ENCODE results near the gene ZIC5.
"Not testable (repeated sequence)": the region's sequence is repeated elsewhere in the genome, so short reads cannot be mapped to it uniquely, and the experiment has no call there.

ZIC5 gene

GRCh38 chr13:99959540-99960230 lies 11.9 kb downstream of the ZIC5 start:
- no peak for DNase-seq

- DNase-seq = no peak
These were observed 12.4 kb downstream of the ZIC5 start for GRCh38 chr13:99959127-99959539.

GRCh38 chr13:99958406-99959126 lies 13.0 kb downstream of the ZIC5 start:
- no peak for DNase-seq

- no peak for DNase-seq
These were observed 14.9 kb downstream of the ZIC5 start for GRCh38 chr13:99956473-99957349.

GRCh38 chr13:99955747-99956472 lies 15.7 kb downstream of the ZIC5 start:
- DNase-seq = no peak

GRCh38 chr13:99955107-99955746 lies 16.3 kb downstream of the ZIC5 start:
- no peak for DNase-seq

- DNase-seq = no peak
These were observed 18.3 kb downstream of the ZIC5 start for GRCh38 chr13:99953138-99953755.

GRCh38 chr13:99951666-99952065 lies 19.9 kb downstream of the ZIC5 start:
- DNase-seq = not testable (repeated sequence)

GRCh38 chr13:99949679-99950413 lies 21.7 kb downstream of the ZIC5 start:
- DNase-seq = no peak

- DNase-seq = no peak
These were observed 22.5 kb downstream of the ZIC5 start for GRCh38 chr13:99948907-99949678.

- no peak for DNase-seq
These were observed 23.2 kb downstream of the ZIC5 start for GRCh38 chr13:99948411-99948810.

GRCh38 chr13:99947666-99948065 lies 23.9 kb downstream of the ZIC5 start:
- no peak for DNase-seq

- not testable (repeated sequence) for DNase-seq
These were observed 26.1 kb downstream of the ZIC5 start for GRCh38 chr13:99945515-99945914.

GRCh38 chr13:99944606-99945005 lies 27.0 kb downstream of the ZIC5 start:
- DNase-seq = no peak

- DNase-seq = no peak
These were observed 27.5 kb downstream of the ZIC5 start for GRCh38 chr13:99944102-99944501.

- no peak for DNase-seq
These were observed 29.7 kb downstream of the ZIC5 start for GRCh38 chr13:99941911-99942310.

GRCh38 chr13:99941086-99941485 lies 30.5 kb downstream of the ZIC5 start:
- DNase-seq = no peak

- DNase-seq = no peak
These were observed 32.9 kb downstream of the ZIC5 start for GRCh38 chr13:99938635-99939034.

GRCh38 chr13:99935772-99936171 lies 35.8 kb downstream of the ZIC5 start:
- DNase-seq = no peak

GRCh38 chr13:99932912-99933311 lies 38.7 kb downstream of the ZIC5 start:
- DNase-seq = no peak

Measured in NCI-H2227 treated with DMSO at 0.1 percent for 48 hours (cell line).